IMR-90 (cell line): ENCODE results near the gene HEATR5A. TPM values are rescaled to one million over a fixed set of nuclear protein-coding genes. Genes with fewer than 3 reads are reported as not detected.

Experiments
- ATAC-seq: fragments of 200-7000 bp; cut with Tn5 transposase; 2 replicates; pipeline ENCODE4 v1.9.1; 2020; ENCODE audit warnings: low read depth, mild to moderate bottlenecking, moderate library complexity
- BruUV-seq: library from RNA; stranded (reverse); fragments of 400-500 nt; replicated peaks from 2 replicates; lab custom pipeline; 2021; lab: Mats Ljungman, UMichigan
- CTCF ChIA-PET: fragments of 300-600 bp; formaldehyde crosslinking; extraction: SDS; loops from one replicate; lab custom pipeline; 2021; ENCODE audit warnings: antibody characterized with exemption; lab: Yijun Ruan, JAX
- POLR2A ChIA-PET: fragments of 300-600 bp; sonication (Branson Sonifier 250); formaldehyde crosslinking; loops from one replicate; lab custom pipeline; 2022; ENCODE audit warnings: antibody characterized with exemption; ENCODE audit not compliant: unreplicated experiment; lab: Charles Lee
- DNase-seq: peaks from one replicate; pipeline ENCODE4 v3.0.0; 2013
- H2AFZ ChIP-seq: replicated peaks from 2 replicates; pipeline ENCODE3; 2013; ENCODE audit warnings: low read length, mild to moderate bottlenecking; ENCODE audit not compliant: poor library complexity
- H2AK5ac ChIP-seq: 2 replicates; pipeline ENCODE4 v1.6.1; 2013; ENCODE audit warnings: low read depth, low read length, inconsistent platforms
- H2AK9ac ChIP-seq: replicated peaks from 2 replicates; pipeline ENCODE3; 2013; ENCODE audit warnings: mild to moderate bottlenecking, low read depth, low read length, moderate library complexity; ENCODE audit not compliant: poor library complexity
- H2BK120ac ChIP-seq: 2 replicates; pipeline ENCODE4 v1.6.1; 2013; ENCODE audit warnings: low read depth, low read length, inconsistent platforms
- H2BK15ac ChIP-seq: 3 replicates; pipeline ENCODE4 v1.6.1; 2013; ENCODE audit warnings: low read depth, low read length, inconsistent platforms
- H2BK20ac ChIP-seq: 2 replicates; pipeline ENCODE4 v1.6.1; 2013; ENCODE audit warnings: low read depth, mild to moderate bottlenecking, inconsistent platforms, low read length, moderate library complexity
- H2BK5ac ChIP-seq: 2 replicates; pipeline ENCODE4 v1.6.1; 2013; ENCODE audit warnings: mild to moderate bottlenecking, low read depth, low read length, inconsistent platforms; ENCODE audit not compliant: poor library complexity, severe bottlenecking
- H3K14ac ChIP-seq: replicated peaks from 2 replicates; pipeline ENCODE4 v1.6.1; 2013; ENCODE audit warnings: low read depth, low read length, inconsistent platforms
- H3K18ac ChIP-seq: 2 replicates; pipeline ENCODE4 v1.6.1; 2013; ENCODE audit warnings: low read depth, low read length, control low read depth
- H3K23ac ChIP-seq: 2 replicates; pipeline ENCODE4 v1.6.1; 2013; ENCODE audit warnings: low read depth, low read length, inconsistent platforms
- H3K27ac ChIP-seq: 2 replicates; pipeline ENCODE4 v1.5.1; 2013; ENCODE audit warnings: mild to moderate bottlenecking, control low read depth, low read length; ENCODE audit not compliant: insufficient read depth
- H3K27me3 ChIP-seq: 2 replicates; pipeline ENCODE4 v1.6.1; 2013; ENCODE audit warnings: low read length; ENCODE audit not compliant: control insufficient read depth, insufficient read depth
- H3K36me3 ChIP-seq: 2 replicates; pipeline ENCODE4 v1.6.1; 2013; ENCODE audit warnings: low read length, mixed read lengths; ENCODE audit not compliant: control insufficient read depth, insufficient read depth
- H3K4ac ChIP-seq: 2 replicates; pipeline ENCODE4 v1.6.1; 2013; ENCODE audit warnings: low read depth, low read length, inconsistent platforms
- H3K4me1 ChIP-seq: 2 replicates; pipeline ENCODE4 v1.6.1; 2013; ENCODE audit warnings: low read length, mixed read lengths; ENCODE audit not compliant: control insufficient read depth, insufficient read depth
- H3K4me2 ChIP-seq: 2 replicates; pipeline ENCODE4 v1.6.1; 2013; ENCODE audit warnings: low read depth, mild to moderate bottlenecking, control low read depth, low read length, moderate library complexity
- H3K4me3 ChIP-seq: 2 replicates; pipeline ENCODE4 v1.5.1; 2013; ENCODE audit warnings: low read depth, mild to moderate bottlenecking, control low read depth, low read length, moderate library complexity; ENCODE audit not compliant: insufficient read depth
- H3K56ac ChIP-seq: 2 replicates; pipeline ENCODE4 v1.6.1; 2013; ENCODE audit warnings: low read length, inconsistent platforms; ENCODE audit not compliant: insufficient read depth; ENCODE audit errors: extremely low read depth
- H3K79me1 ChIP-seq, 2 experiments: 2 replicates each; pipeline ENCODE4 v1.6.1; 2013; ENCODE audit warnings: low read length in 2 of 2, inconsistent platforms in 1 of 2, low read depth in 1 of 2
- H3K9ac ChIP-seq: 2 replicates; pipeline ENCODE4 v1.6.1; 2013; ENCODE audit warnings: low read depth, low read length, control low read depth
- H3K9me1 ChIP-seq: 2 replicates; pipeline ENCODE4 v1.6.1; 2013; ENCODE audit warnings: low read length, inconsistent platforms; ENCODE audit not compliant: insufficient read depth
- H3K9me3 ChIP-seq: 2 replicates; pipeline ENCODE4 v1.6.1; 2013; ENCODE audit warnings: low read length; ENCODE audit not compliant: control insufficient read depth, insufficient read depth
- H4K20me1 ChIP-seq: 2 replicates; pipeline ENCODE4 v1.6.1; 2013; ENCODE audit warnings: low read length, inconsistent platforms; ENCODE audit not compliant: insufficient read depth
- H4K5ac ChIP-seq: 2 replicates; pipeline ENCODE4 v1.6.1; 2013; ENCODE audit warnings: mild to moderate bottlenecking, low read depth, low read length, control low read depth
- H4K8ac ChIP-seq, 2 experiments: 2 replicates each; pipeline ENCODE4 v1.6.1; 2013; ENCODE audit warnings: low read depth in 2 of 2, low read length in 2 of 2, control low read depth in 1 of 2, inconsistent platforms in 1 of 2
- H4K91ac ChIP-seq: 2 replicates; pipeline ENCODE4 v1.6.1; 2013; ENCODE audit warnings: low read depth, low read length, inconsistent platforms; ENCODE audit not compliant: insufficient read depth
- CEBPB ChIP-seq: IDR thresholded peaks from 2 replicates; pipeline ENCODE4 v1.6.1; 2012; ENCODE audit warnings: low read depth, low read length, improper control_type of control experiment
- POLR2A ChIP-seq: IDR thresholded peaks from 2 replicates; pipeline ENCODE4 v1.6.1; 2012; ENCODE audit warnings: mild to moderate bottlenecking, low read depth, low read length
- dilution Hi-C: fragments of 300-500 bp; cut with HindIII; formaldehyde crosslinking; loops from one replicate; pipeline ENCODE4 v1.14.3; 2018; ENCODE audit warnings: low sequenced_read_pairs; ENCODE audit not compliant: unreplicated experiment
- in situ Hi-C: fragments of 300-500 bp; cut with MboI; formaldehyde crosslinking; loops from 3 replicates; pipeline ENCODE4 v1.14.3; 2019; ENCODE audit warnings: low sequenced_read_pairs, inconsistent platforms, mixed read lengths
- intact Hi-C: fragments of 100-400 bp; cut with micrococcal nuclease; formaldehyde crosslinking; loops from 2 replicates; pipeline ENCODE4 v1.10.0; 2022
- polyA plus RNA-seq, 3 experiments: library from polyadenylated mRNA; depleted of rRNA; stranded (reverse); fragments of >200 nt; gene quantifications; 2 replicates each; pipeline ENCODE4 v1.2.3, GENCODE V29; 2012; ENCODE audit warnings: low replicate concordance in 1 of 3
- total RNA-seq: library from RNA; depleted of rRNA; stranded (reverse); fragments of >200 nt; gene quantifications from 2 replicates; pipeline ENCODE4 v1.2.3, GENCODE V29; 2012

Gene HEATR5A
- total and polyA plus RNA-seq, 2 of the 4 experiments (the other 2 are of a cell fraction) = 14.0 to 48.9 TPM

DNA sequence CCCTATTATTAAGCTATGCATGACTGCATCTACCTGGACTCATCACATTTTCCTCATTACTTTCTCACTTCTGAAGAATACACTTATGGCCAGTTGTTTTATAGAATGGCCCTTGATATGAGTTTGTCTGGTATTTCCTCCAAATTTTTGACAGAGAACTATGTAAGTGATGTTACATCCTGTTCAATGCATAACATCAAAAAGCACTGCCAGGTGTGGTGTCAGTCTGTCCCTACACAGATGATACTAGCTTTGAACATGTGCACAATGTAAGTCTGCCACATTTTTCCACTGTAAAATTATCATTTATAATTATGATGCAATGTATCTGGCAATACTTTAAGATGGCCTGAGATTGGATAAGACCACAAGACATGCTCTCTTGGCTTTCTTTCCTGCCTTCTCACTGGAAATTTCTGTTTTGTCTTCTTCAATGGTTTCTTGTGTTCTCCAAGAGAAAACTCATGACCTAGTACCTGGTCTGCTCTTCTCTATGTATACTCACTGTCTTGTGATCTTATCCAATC lies 28.3 kb downstream of the HEATR5A start:
- TF ChIP-seq POLR2A (no peak), CEBPB (peak; percentile 55)
- no peaks in the 10 kb centered on the region for H3K9me3 ChIP-seq
- ChIA-PET CTCF (no interaction called here), POLR2A (interaction anchor here (1.1 kb wide), 1 partner anchor 15 kb away, joined by 3 read pairs; no protein-coding TSS in a partner anchor)
- no peak overlapping the region for H2AK9ac ChIP-seq
- H3K4me1 ChIP-seq = 0 out of 2 replicates have a peak, but pooled peaks cover 2% of the 10 kb centered on the region
- H4K8ac ChIP-seq = no peak overlapping the region
- intact Hi-C loops = no loop called here
- in situ Hi-C loops = no loop called here
- DNase-seq = no peak
- no peaks in the 10 kb centered on the region for H4K20me1 ChIP-seq
- H4K91ac ChIP-seq = no peak overlapping the region
- peaks cover 3% of the 10 kb centered on the region for H3K9me1 ChIP-seq
- no peak overlapping the region for H2BK20ac ChIP-seq
- no peak overlapping the region for H3K23ac ChIP-seq
- H3K27ac ChIP-seq = no peak overlapping the region
- H3K27me3 ChIP-seq = no peaks in the 10 kb centered on the region
- H2BK120ac ChIP-seq = no peak overlapping the region
- H4K5ac ChIP-seq = no peak overlapping the region
- no peak overlapping the region for H3K4ac ChIP-seq
- no peak overlapping the region for H3K56ac ChIP-seq
- H2BK15ac ChIP-seq = no peak overlapping the region
- H3K9ac ChIP-seq = no peak overlapping the region
- no peaks in the 10 kb centered on the region; a peak in 1 of 4 replicates for H3K79me1 ChIP-seq
- H3K4me2 ChIP-seq = no peak overlapping the region
- H3K14ac ChIP-seq = no peak overlapping the region
- TSS peak; percentile 11 for BruUV-seq
- no peak overlapping the region for H3K4me3 ChIP-seq
- H2BK5ac ChIP-seq = no peak overlapping the region
- peaks cover 23% of the 10 kb centered on the region for H3K36me3 ChIP-seq
- ATAC-seq = no peak
- H2AK5ac ChIP-seq = no peak overlapping the region
- dilution Hi-C loops = no loop called here
- H2AFZ ChIP-seq = no peak overlapping the region
- no peak overlapping the region for H3K18ac ChIP-seq
